ENCODE results near the gene PIP4P1.

The PIP4P1 gene

GRCh38 chr14:20417250-20418186 lies 43.7 kb downstream of the PIP4P1 start:
- Mint-ChIP-seq H3K36me3 (ENCODE audit: low read depth) (peaks cover 14% of the 10 kb centered on the region), H3K27me3 (no peaks in the 10 kb centered on the region), H3K4me1 (ENCODE audit: low read depth) (peaks cover 39% of the 10 kb centered on the region), H3K27ac (no peak overlapping the region), H3K9me3 (no peaks in the 10 kb centered on the region), H3K4me3 (no peak overlapping the region)
- intact Hi-C loops (cut with micrococcal nuclease): loop anchor here (10.0 kb wide), 1 partner anchor 73 kb away; the partner anchor contains the start of gene PARP2

GRCh38 chr14:20416223-20416622 lies 45.0 kb downstream of the PIP4P1 start:
- H3K27me3 Mint-ChIP-seq: no peaks in the 10 kb centered on the region
- intact Hi-C loops (cut with micrococcal nuclease): loop anchor here (10.0 kb wide), 1 partner anchor 71 kb away; the partner anchor contains the start of gene PARP2

GRCh38 chr14:20415782-20416206 lies 45.4 kb downstream of the PIP4P1 start:
- Mint-ChIP-seq H3K36me3 (ENCODE audit: low read depth) (peaks cover 23% of the 10 kb centered on the region), H3K27ac (peak overlapping the region; percentile 57), H3K4me1 (ENCODE audit: low read depth) (peaks cover 46% of the 10 kb centered on the region), H3K27me3 (no peaks in the 10 kb centered on the region), H3K9me3 (no peaks in the 10 kb centered on the region), H3K4me3 (no peak overlapping the region)
- intact Hi-C loops (cut with micrococcal nuclease): loop anchor here (10.0 kb wide), 1 partner anchor 71 kb away; the partner anchor contains the start of gene PARP2

More at GRCh38 chr14:20416223-20416622, 45.0 kb downstream of the PIP4P1 start:
- Mint-ChIP-seq H3K4me1 (ENCODE audit: low read depth) (peaks cover 42% of the 10 kb centered on the region), H3K4me3 (no peak overlapping the region), H3K36me3 (ENCODE audit: low read depth) (peaks cover 19% of the 10 kb centered on the region), H3K27ac (peak overlapping the region; percentile 57), H3K9me3 (no peaks in the 10 kb centered on the region)

GRCh38 chr14:20413744-20414082 lies 47.5 kb downstream of the PIP4P1 start:
- H3K4me1 Mint-ChIP-seq (ENCODE audit: low read depth): peaks cover 47% of the 10 kb centered on the region

GRCh38 chr14:20412876-20413743 lies 48.1 kb downstream of the PIP4P1 start, which contains the start of gene TEP1:
TEP1 (minus strand) TSS chr14:20413501; CDS start chr14:20408439, 5,062 bp downstream.
- Mint-ChIP-seq H3K36me3 (ENCODE audit: low read depth) (peaks cover 41% of the 10 kb centered on the region), H3K27me3 (no peaks in the 10 kb centered on the region), H3K4me3 (peak within 1 kb of the TSS; percentile 95), H3K9me3 (no peaks in the 10 kb centered on the region), H3K4me1 (ENCODE audit: low read depth) (peaks cover 44% of the 10 kb centered on the region), H3K27ac (peak within 1 kb of the TSS; percentile 92)
- intact Hi-C loops (cut with micrococcal nuclease): loop anchor here (2.0 to 10.0 kb wide), 4 partner anchors 42 to 274 kb away; partner anchors contain the start of genes ANG, APEX1, OSGEP and PARP2

More at GRCh38 chr14:20413744-20414082, 47.5 kb downstream of the PIP4P1 start:
- Mint-ChIP-seq H3K27ac (peak overlapping the region; percentile 92), H3K9me3 (no peaks in the 10 kb centered on the region), H3K4me3 (peak overlapping the region; percentile 95), H3K36me3 (ENCODE audit: low read depth) (peaks cover 35% of the 10 kb centered on the region), H3K27me3 (no peaks in the 10 kb centered on the region)
- intact Hi-C loops (cut with micrococcal nuclease): loop anchor here (2.0 to 10.0 kb wide), 4 partner anchors 41 to 274 kb away; partner anchors contain the start of genes ANG, APEX1, OSGEP and PARP2

GRCh38 chr14:20412411-20412810 lies 48.8 kb downstream of the PIP4P1 start:
- no peaks in the 10 kb centered on the region for H3K27me3 Mint-ChIP-seq
- H3K9me3 Mint-ChIP-seq: no peaks in the 10 kb centered on the region
- intact Hi-C loops (cut with micrococcal nuclease): loop anchor here (2.0 to 10.0 kb wide), 4 partner anchors 42 to 275 kb away; partner anchors contain the start of genes ANG, APEX1, OSGEP and PARP2
- H3K4me3 Mint-ChIP-seq: peak overlapping the region; percentile 95
- peak overlapping the region; percentile 92 for H3K27ac Mint-ChIP-seq
- H3K4me1 Mint-ChIP-seq (ENCODE audit: low read depth): peaks cover 47% of the 10 kb centered on the region
- H3K36me3 Mint-ChIP-seq (ENCODE audit: low read depth): peaks cover 48% of the 10 kb centered on the region

GRCh38 chr14:20409226-20409625 lies 52.0 kb downstream of the PIP4P1 start:
- Mint-ChIP-seq H3K4me1 (ENCODE audit: low read depth) (peaks cover 59% of the 10 kb centered on the region), H3K36me3 (ENCODE audit: low read depth) (peaks cover 80% of the 10 kb centered on the region), H3K27me3 (no peaks in the 10 kb centered on the region), H3K27ac (peak overlapping the region; percentile 4), H3K9me3 (no peaks in the 10 kb centered on the region), H3K4me3 (no peak overlapping the region)
- intact Hi-C loops (cut with micrococcal nuclease): no loop called here

Data from dendritic cell treated with granulocyte-macrophage colony-stimulating factor and Interleukin-4, amounts not matched to agents 40 ng/mL and 50 ng/mL, for 4 days (primary cell).